ENCODE measurements around the gene ZNF526. TPM values are rescaled to one million over a fixed set of nuclear protein-coding genes. Genes with fewer than 3 reads are reported as not detected.
A peak's percentile ranks its signal among the peaks of the same experiment; 100 is the strongest.

ZNF526 gene
- total and polyA plus RNA-seq, 9 of the 15 experiments (the other 6 are each of a cell fraction or from before 2014, with no cell fraction given): 1.3 to 17.9 (median 6.2) TPM

GRCh38 chr19:42214810-42215485 lies 5.2 kb upstream of the ZNF526 start:
- H3K9ac ChIP-seq (ENCODE audit: insufficient read depth in 1 of 2, low read depth in 2 of 2, low read length in 2 of 2): peak overlapping the region; percentile 6 to 84; a peak in 1 of 4 replicates
- no peak for DNase-seq (ENCODE audit: extremely low read depth in 1 of 4, low spot score in 3 of 4)
- H3K79me2 ChIP-seq (ENCODE audit: control insufficient read depth, insufficient read depth, low read length): peaks cover 90% of the 10 kb centered on the region
- peaks cover 16% of the 10 kb centered on the region for H4K20me1 ChIP-seq (replicated peaks; ENCODE audit: control insufficient read depth, insufficient read depth, low read length)
- in situ Hi-C loops (cut with MboI): no loop called here
- ChIA-PET POLR2A (interaction anchor here (0.7 to 3.1 kb wide), 6 partner anchors 10 to 67 kb away, joined by 3 to 19 read pairs (median 4); partner anchors contain the start of gene GSK3A), CTCF (ENCODE audit: low intra/inter-chr PET ratio) (no interaction called here)
- FAIRE-seq: no peak
- peak overlapping the region; percentile 96 for H3K4me2 ChIP-seq (ENCODE audit: insufficient read depth, low read length)
- no TSS peak for BruUV-seq (replicated peaks)
- no peak for ATAC-seq
- no peak overlapping the region for H2AFZ ChIP-seq (ENCODE audit: low read depth, low read length)
- H3K4me1 ChIP-seq (replicated peaks in 1 of 2; ENCODE audit: control insufficient read depth in 2 of 2, insufficient read depth in 2 of 2, low read length in 2 of 2): peaks cover 30 to 43% of the 10 kb centered on the region in 2 experiments
- 69% methylated on average over 7 of the region's 11 CpGs for WGBS (ENCODE audit: insufficient coverage, low coverage, missing lambda C conversion rate)
- H3K9me1 ChIP-seq (ENCODE audit: control insufficient read depth, insufficient read depth, low read length): peaks cover 6% of the 10 kb centered on the region
- TF ChIP-seq ZFX (CRISPR knock-in tag; IDR thresholded peaks at IDR 0.05) (no peak), MCM7 (IDR thresholded peaks at IDR 0.05) (no peak), POLR2G (IDR thresholded peaks at IDR 0.05; ENCODE audit: low read depth, low read length) (no peak), TAL1 (IDR thresholded peaks at IDR 0.05) (no peak), KDM1A (IDR thresholded peaks at IDR 0.05) (no peak), BRD9 (IDR thresholded peaks at IDR 0.05; ENCODE audit: low read depth, partially characterized antibody) (no peak), RAD21 (CRISPR knock-in tag; conservative IDR thresholded peaks at IDR 0.05 in 1 of 2, IDR thresholded peaks at IDR 0.05 in 1 of 2) (no peak), EP300 (IDR thresholded peaks at IDR 0.05; ENCODE audit: low read length) (no peak), NCOA6 (IDR thresholded peaks at IDR 0.05) (no peak), HEY1 (CRISPR knock-in tag; IDR thresholded peaks at IDR 0.05; ENCODE audit: borderline replicate concordance) (no peak), KDM4B (IDR thresholded peaks at IDR 0.05; ENCODE audit: borderline replicate concordance in 2 of 2, low read depth in 1 of 2) (no peak), SNIP1 (IDR thresholded peaks at IDR 0.05; ENCODE audit: low read depth) (no peak), CXXC5 (CRISPR knock-in tag; IDR thresholded peaks at IDR 0.05) (no peak), ZNF280A (IDR thresholded peaks at IDR 0.05; ENCODE audit: low read depth, partially characterized antibody) (no peak), IRF9 (tag; IDR thresholded peaks at IDR 0.05) (no peak), TRIM28 (IDR thresholded peaks at IDR 0.05) (no peak), TAF1 (IDR thresholded peaks at IDR 0.05; ENCODE audit: control insufficient read depth, extremely low read depth, insufficient read depth, low read length, severe bottlenecking) (no peak)
- TF ChIP-seq, protein P1, sequence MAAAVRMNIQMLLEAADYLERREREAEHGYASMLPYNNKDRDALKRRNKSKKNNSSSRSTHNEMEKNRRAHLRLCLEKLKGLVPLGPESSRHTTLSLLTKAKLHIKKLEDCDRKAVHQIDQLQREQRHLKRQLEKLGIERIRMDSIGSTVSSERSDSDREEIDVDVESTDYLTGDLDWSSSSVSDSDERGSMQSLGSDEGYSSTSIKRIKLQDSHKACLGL (CRISPR knock-in tag; IDR thresholded peaks at IDR 0.05; ENCODE audit: borderline replicate concordance, poor library complexity, severe bottlenecking): no peak
- peaks cover 62% of the 10 kb centered on the region for H3K36me3 ChIP-seq (ENCODE audit: control insufficient read depth, insufficient read depth, low read length)
- peak overlapping the region; percentile 82; the same call in 1 of the 2 replicates for H3K4me3 ChIP-seq
- H3K27ac ChIP-seq (ENCODE audit: extremely low read depth, low read depth, low read length): peak overlapping the region; percentile 30; the same call in 1 of the 3 replicates
- intact Hi-C loops (cut with micrococcal nuclease): no loop called here
- no peaks in the 10 kb centered on the region for H3K9me3 ChIP-seq (replicated peaks; ENCODE audit: control insufficient read depth, insufficient read depth, low read depth, low read length)
- no peaks in the 10 kb centered on the region for H3K27me3 ChIP-seq (ENCODE audit: control insufficient read depth in 2 of 2, insufficient read depth in 2 of 2, low read length in 2 of 2)

Data from K562 (cell line).